ENCODE data around the gene DMXL2. TPM values are rescaled to one million over a fixed set of nuclear protein-coding genes. Genes with fewer than 3 reads are reported as not detected.
"Not testable (repeated sequence)": the region's sequence is repeated elsewhere in the genome, so short reads cannot be mapped to it uniquely, and the experiment has no call there.

DMXL2 gene
- polyA plus RNA-seq, 3 donors from 2014 or later: 0.06 to 0.47 TPM; not detected in 1

DNA sequence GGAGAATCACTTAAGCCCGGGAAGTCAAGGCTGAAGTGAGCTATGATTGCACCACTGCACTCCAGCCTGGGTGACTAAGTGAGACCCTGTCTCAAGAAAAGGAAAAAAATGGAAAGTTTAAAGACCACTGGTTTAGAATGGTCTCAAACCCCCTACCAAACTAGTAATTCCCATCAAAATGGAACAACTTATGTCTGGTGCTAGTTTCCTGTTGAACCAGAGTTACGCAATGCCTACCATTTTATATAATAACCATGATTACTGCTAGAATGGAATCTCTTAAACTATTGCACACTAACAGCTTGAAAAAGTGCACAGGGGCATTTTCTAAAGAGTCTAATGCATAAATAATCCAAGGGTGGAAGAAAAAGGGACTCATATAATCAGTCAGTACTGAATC, 43.6 kb downstream of the DMXL2 start:
- DNase-seq: no peak
- Mint-ChIP-seq H3K27me3 (ENCODE audit: low read depth in 3 of 3) (no peaks in the 10 kb centered on the region), H3K4me3 (no peak overlapping the region), H3K4me1 (no peaks in the 10 kb centered on the region), H3K27ac (no peak overlapping the region), H3K36me3 (peaks cover 0 to 4% (median 0%) of the 10 kb centered on the region in 3 donors), H3K9me3 (peaks cover 0 to 8% (median under 1%) of the 10 kb centered on the region in 6 donors)

DNA sequence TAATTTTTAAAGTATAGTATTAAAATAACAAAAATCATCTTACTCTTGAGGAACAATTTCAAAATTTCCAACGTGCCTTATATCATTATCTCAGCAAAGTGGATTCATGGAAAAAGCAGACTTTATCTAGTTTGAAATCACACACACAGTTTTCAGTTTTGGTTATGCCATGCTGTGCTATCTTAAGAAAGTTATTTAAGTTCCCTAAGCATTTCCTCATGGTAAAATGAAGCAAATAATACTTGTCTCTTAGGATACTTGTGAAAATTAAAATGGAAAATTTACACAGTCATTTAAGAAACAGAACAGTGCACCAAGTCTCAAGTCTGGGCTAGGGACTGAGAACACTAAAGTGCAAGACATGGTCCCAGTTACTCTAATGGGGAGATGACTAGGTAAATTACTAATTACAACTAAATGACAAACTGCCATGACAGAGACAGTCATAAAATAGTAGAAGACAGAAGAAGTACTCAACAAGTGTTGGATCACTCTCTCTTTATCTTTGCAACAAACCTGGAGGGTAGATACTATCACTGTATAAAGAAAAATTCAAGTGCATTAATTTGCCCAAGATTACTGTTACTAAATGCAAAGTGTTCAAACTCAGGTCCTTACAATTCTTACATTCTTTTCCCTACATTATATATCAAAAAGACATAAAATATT, 44.8 kb downstream of the DMXL2 start:
- peaks cover 0 to 8% (median 3%) of the 10 kb centered on the region in 6 donors for H3K9me3 Mint-ChIP-seq
- H3K4me3 Mint-ChIP-seq: no peak overlapping the region
- H3K4me1 Mint-ChIP-seq: no peaks in the 10 kb centered on the region
- no peak for DNase-seq
- peaks cover 0 to 4% (median 4%) of the 10 kb centered on the region in 3 donors for H3K36me3 Mint-ChIP-seq
- no peak overlapping the region for H3K27ac Mint-ChIP-seq
- H3K27me3 Mint-ChIP-seq (ENCODE audit: low read depth in 3 of 3): peaks cover 0 to 3% (median 0%) of the 10 kb centered on the region in 3 donors

DNA sequence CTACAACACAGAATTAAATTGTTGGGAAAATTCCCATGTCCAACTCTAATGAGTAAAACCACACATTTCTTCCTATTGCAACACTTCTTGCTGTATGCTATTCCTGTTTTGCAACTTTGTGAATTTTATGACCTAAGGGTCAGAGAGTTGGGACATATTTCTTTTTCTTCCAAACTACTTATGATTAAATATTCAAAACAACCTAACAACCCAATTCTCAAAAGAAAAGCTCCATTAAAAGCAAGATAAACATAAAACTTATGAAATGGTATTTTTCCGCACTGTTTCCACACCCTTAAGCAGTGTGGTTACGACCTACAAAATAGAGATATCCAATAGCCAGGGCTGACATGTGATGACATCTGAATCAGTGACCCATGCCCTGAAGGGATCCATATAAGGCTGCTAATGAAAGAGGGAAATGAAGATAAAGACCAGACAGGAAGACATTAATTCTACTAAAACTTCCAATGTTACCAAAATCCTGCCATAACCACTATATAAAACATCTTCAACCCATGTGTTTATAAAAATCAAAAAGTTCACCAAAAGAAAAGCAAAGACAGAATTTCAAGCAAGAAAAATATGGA, 45.6 kb downstream of the DMXL2 start:
- DNase-seq: no peak

DNA sequence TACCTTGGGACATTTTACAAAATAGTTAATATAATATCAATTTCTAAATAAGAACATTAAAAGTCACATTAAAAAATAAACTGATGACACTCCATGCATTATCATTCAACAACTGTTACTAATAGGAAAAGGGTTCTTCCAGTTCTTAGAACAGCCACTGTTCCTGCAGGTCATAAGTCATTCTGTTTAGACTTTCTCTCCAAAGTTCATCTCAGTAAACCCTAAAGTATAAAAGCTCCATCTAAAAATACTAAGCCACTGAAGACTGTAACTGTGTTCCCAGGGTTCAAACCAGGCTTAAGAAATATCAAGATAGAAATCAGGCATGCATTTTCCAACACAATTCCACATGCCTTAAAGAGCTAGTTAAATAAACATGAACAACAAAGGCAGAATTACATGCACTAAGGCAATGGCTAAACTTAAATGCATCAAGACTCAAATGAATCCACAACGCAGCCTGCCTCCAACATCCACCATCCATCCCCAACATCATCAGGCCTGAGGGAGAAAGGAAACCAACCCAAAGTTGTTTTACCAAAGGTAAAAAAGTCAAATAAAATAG, 46.2 kb downstream of the DMXL2 start:
- Mint-ChIP-seq H3K4me3 (no peak overlapping the region), H3K9me3 (peaks cover 0 to 4% (median 1%) of the 10 kb centered on the region in 6 donors), H3K36me3 (peaks cover 0 to 7% (median 0%) of the 10 kb centered on the region in 3 donors), H3K4me1 (no peaks in the 10 kb centered on the region), H3K27ac (no peak overlapping the region), H3K27me3 (ENCODE audit: low read depth in 3 of 3) (peaks cover 0 to 9% (median under 1%) of the 10 kb centered on the region in 3 donors)
- no peak for DNase-seq

More for the DNA sequence above, 45.6 kb downstream of the DMXL2 start:
- Mint-ChIP-seq H3K4me3 (no peak overlapping the region), H3K4me1 (no peaks in the 10 kb centered on the region), H3K9me3 (peaks cover 0 to 4% (median 2%) of the 10 kb centered on the region in 6 donors), H3K36me3 (peaks cover 0 to 7% (median 0%) of the 10 kb centered on the region in 3 donors), H3K27me3 (ENCODE audit: low read depth in 3 of 3) (peaks cover 0 to 3% (median 0%) of the 10 kb centered on the region in 3 donors), H3K27ac (no peak overlapping the region)

DNA sequence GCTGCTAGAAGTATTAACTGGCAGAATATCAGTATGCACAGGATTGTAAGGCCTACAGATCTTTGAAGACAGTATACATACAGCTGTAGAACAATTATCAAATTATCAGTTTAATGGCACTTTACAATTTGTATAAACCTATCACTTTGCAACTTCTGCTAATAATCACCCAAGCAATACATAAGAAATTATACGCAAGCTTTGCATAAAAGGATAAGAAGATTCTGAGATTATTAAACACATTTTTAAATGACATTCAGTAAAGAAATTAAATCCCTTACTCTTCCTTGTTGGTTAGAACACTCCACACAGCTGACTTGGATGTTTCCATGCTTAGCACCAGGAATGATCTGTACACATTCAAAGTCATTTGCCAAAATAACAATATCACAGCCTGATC, 46.8 kb downstream of the DMXL2 start:
- H3K9me3 Mint-ChIP-seq: peaks cover 0 to 5% (median 3%) of the 10 kb centered on the region in 6 donors
- DNase-seq: no peak
- peaks cover 0 to 7% (median 0%) of the 10 kb centered on the region in 3 donors for H3K36me3 Mint-ChIP-seq
- H3K27me3 Mint-ChIP-seq (ENCODE audit: low read depth in 3 of 3): peaks cover 0 to 10% (median 2%) of the 10 kb centered on the region in 3 donors
- no peaks in the 10 kb centered on the region for H3K4me1 Mint-ChIP-seq
- H3K27ac Mint-ChIP-seq: no peak overlapping the region
- H3K4me3 Mint-ChIP-seq: no peak overlapping the region

DNA sequence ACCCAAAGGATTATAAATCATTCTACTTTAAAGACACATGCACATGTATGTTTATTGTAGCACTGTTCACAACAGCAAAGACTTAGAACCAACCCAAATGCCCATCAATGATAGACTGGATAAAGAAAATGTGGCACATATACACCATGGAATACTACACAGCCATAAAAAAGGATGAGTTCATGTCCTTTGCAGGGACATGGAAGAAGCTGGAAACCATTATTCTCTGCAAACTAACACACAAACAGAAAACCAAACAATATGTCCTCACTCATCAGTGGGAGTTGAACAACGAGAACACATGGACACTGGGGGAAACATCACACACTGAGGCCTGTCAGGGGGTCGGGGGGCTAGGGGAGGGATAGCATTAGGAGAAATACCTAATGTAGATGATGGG, 49.2 kb downstream of the DMXL2 start:
- peaks cover 0 to 10% (median 4%) of the 10 kb centered on the region in 3 donors for H3K27me3 Mint-ChIP-seq (ENCODE audit: low read depth in 3 of 3)
- H3K4me1 Mint-ChIP-seq, H3K9me3 Mint-ChIP-seq, H3K4me3 Mint-ChIP-seq, H3K27ac Mint-ChIP-seq, DNase-seq: not testable (repeated sequence)
- peaks cover 0 to 12% (median 0%) of the 10 kb centered on the region in 3 donors for H3K36me3 Mint-ChIP-seq

DNA sequence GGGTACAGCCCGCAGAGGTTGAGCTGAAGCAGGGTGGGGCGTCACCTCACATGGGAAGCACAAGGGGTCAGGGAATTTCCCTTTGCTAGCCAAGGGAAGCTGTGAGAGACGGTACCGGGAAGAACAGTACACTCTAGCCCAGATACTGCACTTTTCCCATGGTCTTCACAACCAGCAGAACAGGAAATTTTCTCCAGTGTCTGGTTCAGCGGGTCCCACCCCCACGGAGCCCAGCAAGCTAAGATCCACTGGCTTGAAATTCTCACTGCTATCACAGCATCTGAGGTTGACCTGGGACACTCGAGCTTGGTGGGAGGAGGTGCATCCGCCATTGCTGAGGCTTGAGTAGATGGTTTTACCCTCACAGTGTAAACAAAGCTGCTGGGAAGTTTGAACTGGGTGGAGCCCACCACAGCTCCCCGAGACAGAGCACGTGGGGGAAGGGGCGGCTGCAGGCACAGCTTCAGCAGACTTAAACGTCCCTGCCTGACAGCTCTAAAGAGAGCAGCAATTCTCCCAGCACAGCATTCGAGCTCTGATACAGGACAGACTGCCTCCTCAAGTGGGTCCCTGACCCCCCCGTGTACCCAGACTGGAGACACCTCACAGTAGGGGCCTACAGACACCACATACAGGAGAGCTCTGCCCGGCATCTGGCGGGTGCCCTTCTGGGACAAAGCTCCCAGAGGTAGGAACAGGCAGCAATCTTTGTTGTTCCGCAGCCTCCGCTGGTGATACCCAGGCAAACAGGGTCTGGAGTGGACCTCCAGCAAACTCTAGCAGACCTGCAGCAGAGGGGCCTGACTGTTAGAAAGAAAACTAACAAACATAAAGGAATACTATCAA, 53.4 kb downstream of the DMXL2 start:
- H3K4me1 Mint-ChIP-seq, DNase-seq, H3K4me3 Mint-ChIP-seq, H3K9me3 Mint-ChIP-seq, H3K27ac Mint-ChIP-seq: not testable (repeated sequence)
- Mint-ChIP-seq H3K27me3 (ENCODE audit: low read depth in 3 of 3) (peaks cover 0 to 10% (median 4%) of the 10 kb centered on the region in 3 donors), H3K36me3 (peaks cover 0 to 16% (median 0%) of the 10 kb centered on the region in 3 donors)

DNA sequence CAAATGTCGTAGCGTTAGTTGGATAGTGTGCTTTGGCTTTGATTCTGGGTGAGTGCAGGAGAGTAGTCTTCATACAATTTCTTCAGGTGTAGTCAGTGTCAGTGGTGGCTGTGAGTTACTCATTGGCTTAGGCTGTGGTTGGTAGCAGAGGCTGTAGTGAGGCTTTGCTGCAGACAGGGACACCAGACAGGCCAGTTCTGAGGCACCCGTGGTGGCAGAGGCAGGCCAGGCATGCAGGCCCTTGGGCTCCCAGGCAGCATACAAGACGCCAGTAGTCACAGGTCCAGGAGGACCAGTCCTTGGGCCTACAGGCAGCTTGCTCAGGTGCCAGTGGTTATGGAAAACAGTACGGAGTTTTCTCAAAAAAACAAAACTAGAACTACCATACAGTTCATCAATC, 61.3 kb downstream of the DMXL2 start:
- H3K9me3 Mint-ChIP-seq: no peaks in the 10 kb centered on the region
- DNase-seq: no peak
- peaks cover 0 to 3% (median 0%) of the 10 kb centered on the region in 3 donors for H3K36me3 Mint-ChIP-seq
- no peaks in the 10 kb centered on the region for H3K27me3 Mint-ChIP-seq (ENCODE audit: low read depth in 3 of 3)
- no peaks in the 10 kb centered on the region for H3K4me1 Mint-ChIP-seq
- no peak overlapping the region for H3K27ac Mint-ChIP-seq
- H3K4me3 Mint-ChIP-seq: no peak overlapping the region

DNA sequence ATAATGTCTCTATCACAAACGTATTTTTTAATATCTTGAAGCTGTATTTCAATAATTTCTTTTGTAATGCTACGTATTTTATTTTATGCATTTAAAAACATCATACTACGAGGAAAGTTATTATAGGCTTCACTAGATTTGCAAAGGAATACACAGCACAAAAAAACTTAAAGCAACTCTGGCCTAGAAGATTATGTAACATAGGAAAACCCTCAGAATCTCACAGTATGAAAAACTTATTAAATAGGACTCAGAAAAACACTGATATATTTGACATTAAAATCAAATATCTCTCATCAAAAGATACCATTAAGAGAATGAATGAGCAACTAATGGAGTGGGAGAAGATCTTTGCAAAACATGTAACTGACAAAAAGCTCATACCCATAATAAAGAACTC, 63.7 kb downstream of the DMXL2 start:
- no peak for DNase-seq
- Mint-ChIP-seq H3K9me3 (no peaks in the 10 kb centered on the region), H3K36me3 (peaks cover 0 to 5% (median 3%) of the 10 kb centered on the region in 3 donors), H3K4me3 (no peak overlapping the region), H3K27ac (no peak overlapping the region), H3K27me3 (ENCODE audit: low read depth in 3 of 3) (peaks cover 0 to 2% (median 0%) of the 10 kb centered on the region in 3 donors), H3K4me1 (no peaks in the 10 kb centered on the region)

DNA sequence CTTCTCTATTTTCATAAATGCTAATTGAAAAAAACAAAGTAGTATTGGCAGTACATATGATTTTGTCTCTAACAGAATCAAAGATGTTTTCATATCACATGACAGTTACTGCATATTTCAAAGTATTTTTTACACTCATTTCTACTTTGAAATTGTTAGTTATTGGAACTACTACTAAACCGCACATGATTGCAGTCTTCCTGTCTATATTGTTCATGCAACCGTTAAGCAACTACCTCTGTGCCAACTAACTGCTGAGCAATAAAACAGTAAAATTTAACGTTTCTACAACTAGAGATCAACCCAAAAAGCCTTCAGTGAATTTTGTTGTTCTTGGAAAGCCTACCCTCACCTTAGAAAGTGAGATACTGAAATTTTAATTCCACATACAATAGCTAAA, 64.2 kb downstream of the DMXL2 start:
- no peak for DNase-seq
- peaks cover 0 to 2% (median 0%) of the 10 kb centered on the region in 3 donors for H3K27me3 Mint-ChIP-seq (ENCODE audit: low read depth in 3 of 3)
- no peaks in the 10 kb centered on the region for H3K4me1 Mint-ChIP-seq
- H3K36me3 Mint-ChIP-seq: peaks cover 0 to 5% (median 3%) of the 10 kb centered on the region in 3 donors
- no peak overlapping the region for H3K27ac Mint-ChIP-seq
- no peak overlapping the region for H3K4me3 Mint-ChIP-seq
- H3K9me3 Mint-ChIP-seq: no peaks in the 10 kb centered on the region

DNA sequence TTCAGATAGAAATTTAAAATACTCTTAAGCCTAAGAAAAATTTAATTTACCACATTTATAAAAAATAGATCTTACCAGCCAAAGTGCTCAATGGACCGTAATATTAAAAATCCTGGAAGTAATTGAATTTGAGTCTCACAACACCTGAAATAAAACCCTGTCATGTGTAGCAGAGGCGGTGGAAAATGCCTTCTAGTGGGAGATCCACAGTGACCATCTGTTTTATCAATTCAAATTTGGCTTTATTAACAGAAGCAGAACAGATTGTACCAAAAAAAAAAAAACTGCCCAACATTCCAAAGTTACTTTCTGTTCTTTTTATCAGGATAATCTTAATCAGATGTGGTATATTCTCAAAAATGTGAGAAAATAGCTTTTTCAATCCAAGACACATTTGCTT, 71.7 kb downstream of the DMXL2 start:
- Mint-ChIP-seq H3K27ac (no peak overlapping the region), H3K4me3 (no peak overlapping the region), H3K36me3 (peaks cover 0 to 15% (median 0%) of the 10 kb centered on the region in 3 donors), H3K9me3 (peaks cover 0 to 1% (median 0%) of the 10 kb centered on the region in 6 donors), H3K27me3 (ENCODE audit: low read depth in 3 of 3) (peaks cover 0 to 5% (median 2%) of the 10 kb centered on the region in 3 donors), H3K4me1 (no peaks in the 10 kb centered on the region)
- no peak for DNase-seq

DNA sequence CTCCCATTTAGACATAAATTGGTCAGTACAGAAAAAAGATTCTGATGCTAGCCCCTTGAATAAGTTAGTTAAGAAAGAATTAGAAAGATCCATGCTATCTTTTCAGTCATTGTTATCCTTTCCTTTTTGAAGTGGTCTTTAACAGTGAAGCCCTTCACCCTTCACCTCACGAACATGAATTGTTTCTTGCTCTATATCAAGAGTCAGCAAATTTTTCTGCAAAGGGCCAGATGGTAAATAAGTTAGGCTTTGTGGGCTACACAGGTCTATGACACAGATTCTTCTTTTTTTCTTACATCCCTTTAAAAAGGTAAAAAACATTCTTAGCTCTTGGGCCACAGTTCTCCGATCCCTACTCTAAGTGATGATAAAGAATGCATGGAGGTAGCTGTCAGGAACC, 74.9 kb downstream of the DMXL2 start:
- Mint-ChIP-seq H3K27ac (no peak overlapping the region), H3K9me3 (peaks cover 0 to 4% (median 0%) of the 10 kb centered on the region in 6 donors), H3K4me3 (no peak overlapping the region)

DNA sequence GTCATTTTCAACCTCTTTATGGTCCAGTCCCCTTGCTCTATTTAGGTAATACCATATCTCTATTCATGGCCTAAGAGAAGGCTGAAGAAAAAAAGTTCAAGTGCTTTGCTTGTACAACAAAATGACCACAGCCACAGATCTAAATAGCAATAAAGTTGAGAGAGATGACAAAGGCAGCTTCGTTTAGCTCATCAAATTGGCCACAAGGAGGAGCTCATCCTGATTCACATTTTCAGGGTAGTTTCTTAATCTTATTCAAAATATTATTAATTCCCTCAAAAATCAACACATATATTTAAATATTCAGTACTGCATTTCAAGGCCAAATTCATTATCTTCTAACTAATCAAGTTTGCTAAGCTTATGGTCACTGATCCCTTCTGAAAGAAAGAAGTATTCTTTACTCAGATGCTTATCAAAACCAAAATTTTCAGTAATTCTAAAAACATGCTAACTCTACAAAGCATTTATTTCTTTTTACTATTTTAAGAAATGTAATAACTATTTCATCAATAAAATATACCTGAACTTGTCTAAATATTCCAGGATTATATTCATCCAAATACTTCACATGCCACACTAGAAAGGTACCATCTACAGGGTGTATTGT, 85.5 kb downstream of the DMXL2 start:
- no peaks in the 10 kb centered on the region for H3K9me3 Mint-ChIP-seq
- no peak for DNase-seq
- H3K36me3 Mint-ChIP-seq: peaks cover 0 to 13% (median 0%) of the 10 kb centered on the region in 3 donors
- H3K4me3 Mint-ChIP-seq: no peak overlapping the region
- H3K27ac Mint-ChIP-seq: no peak overlapping the region
- H3K4me1 Mint-ChIP-seq: no peaks in the 10 kb centered on the region
- peaks cover 0 to 2% (median 0%) of the 10 kb centered on the region in 3 donors for H3K27me3 Mint-ChIP-seq (ENCODE audit: low read depth in 3 of 3)

More for the DNA sequence above, 74.9 kb downstream of the DMXL2 start:
- H3K27me3 Mint-ChIP-seq (ENCODE audit: low read depth in 3 of 3): peaks cover 0 to 2% (median 0%) of the 10 kb centered on the region in 3 donors
- no peak for DNase-seq
- H3K4me1 Mint-ChIP-seq: no peaks in the 10 kb centered on the region
- peaks cover 0 to 11% (median 0%) of the 10 kb centered on the region in 3 donors for H3K36me3 Mint-ChIP-seq

Measured in immature natural killer cell (primary cell).